ENCODE measurements around the gene QSOX1.

DNA sequence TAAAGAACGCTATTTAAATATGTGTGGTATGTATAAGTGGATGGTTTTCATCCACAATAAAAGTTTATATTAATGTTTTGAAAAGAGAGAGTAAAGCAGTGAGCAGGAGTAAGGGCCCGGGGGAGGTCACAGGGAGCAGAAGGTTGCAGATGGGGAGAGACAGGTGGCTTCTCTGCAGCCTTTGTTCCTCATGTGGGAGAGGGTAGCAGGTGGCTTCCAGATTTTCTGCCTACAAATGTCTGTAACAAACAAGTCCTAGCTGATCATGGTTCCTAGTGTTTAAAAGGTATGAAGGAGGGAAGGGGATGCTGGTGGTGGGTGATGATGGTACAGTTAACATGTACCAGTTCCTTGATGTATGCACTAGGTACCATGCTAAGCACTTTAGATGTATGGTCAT, 18.8 kb downstream of the QSOX1 start:
- TF ChIP-seq POLR2A (IDR thresholded peaks at IDR 0.05; ENCODE audit: low read depth, low read length) = no peak
- no peak for TF ChIP-seq TAF1 (IDR thresholded peaks at IDR 0.05; ENCODE audit: low read depth, low read length)
- TF ChIP-seq POLR2AphosphoS5 (IDR thresholded peaks at IDR 0.05; ENCODE audit: low read depth, low read length) = no peak
